Stimulated activated CD4-positive, alpha-beta T cell treated with anti-CD3 and anti-CD28 coated beads, Interleukin-12 subunit alpha, Interleukin-12 subunit beta, amount 100 ng/mL, for 24 hours (primary cell): ENCODE data around the gene SUSD3.
"Not testable (repeated sequence)": the region's sequence is repeated elsewhere in the genome, so short reads cannot be mapped to it uniquely, and the experiment has no call there.

Source experiments
- DNase-seq, 2 experiments: peaks; one replicate each; pipeline ENCODE4 v3.0.0-alpha.2; 2020; ENCODE audit warnings: low read depth in 2 of 2

SUSD3 gene

DNA sequence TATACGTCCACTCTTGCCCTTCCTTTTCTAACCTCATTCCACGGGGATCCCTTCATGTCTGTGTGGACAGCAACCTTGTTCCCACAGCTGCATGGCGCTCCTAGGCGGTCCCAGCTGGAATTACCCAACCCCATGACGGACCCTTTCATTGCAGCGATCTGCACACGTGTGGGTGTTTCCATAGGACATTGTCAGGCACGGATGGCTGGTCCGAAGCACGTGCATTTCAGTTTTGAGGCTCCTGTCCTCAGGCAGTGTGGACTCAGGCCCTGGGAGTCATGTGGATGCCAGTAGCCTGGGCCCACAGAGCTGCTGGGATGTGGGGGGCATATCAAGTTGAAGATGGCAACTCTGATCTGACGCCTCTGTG is 52.5 kb downstream of the SUSD3 start:
- no peak for DNase-seq

DNA sequence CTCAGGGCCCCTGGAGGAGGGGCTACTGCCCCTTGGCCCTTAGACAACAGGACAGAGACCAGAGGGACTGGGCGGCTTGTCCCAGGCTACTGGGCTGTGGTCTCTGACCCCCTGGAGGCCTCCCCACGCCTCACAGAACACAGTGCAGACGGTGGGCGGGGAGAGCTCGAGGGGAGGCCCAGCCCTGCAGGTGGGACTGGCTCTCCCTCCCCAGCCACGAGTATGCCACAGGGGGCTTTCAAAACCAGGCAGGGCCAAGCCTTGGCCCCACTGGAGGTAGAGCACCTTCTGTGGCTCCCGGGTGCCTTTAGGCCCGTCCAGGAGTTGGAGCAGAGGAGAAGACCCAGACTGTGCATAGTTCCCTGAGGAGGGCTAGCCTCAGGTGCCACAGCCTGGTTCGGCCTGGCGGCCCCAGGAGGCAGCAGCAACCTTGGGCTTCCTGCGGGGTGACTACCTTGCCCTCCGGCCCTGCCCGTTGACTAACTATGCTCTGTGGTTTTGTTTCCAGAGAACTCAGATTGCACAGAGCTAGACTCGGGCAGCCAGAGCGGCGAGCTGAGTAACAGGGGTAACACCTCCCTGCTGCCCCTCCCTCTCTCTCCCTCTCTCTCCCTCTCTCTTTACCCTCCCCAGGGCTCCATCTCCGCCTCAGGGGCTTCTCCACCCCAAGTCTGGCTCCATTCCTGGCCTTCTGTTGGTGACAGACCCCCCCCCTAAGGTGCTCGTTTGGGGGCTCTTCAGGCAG is 53.0 kb downstream of the SUSD3 start:
- DNase-seq, result no peak

DNA sequence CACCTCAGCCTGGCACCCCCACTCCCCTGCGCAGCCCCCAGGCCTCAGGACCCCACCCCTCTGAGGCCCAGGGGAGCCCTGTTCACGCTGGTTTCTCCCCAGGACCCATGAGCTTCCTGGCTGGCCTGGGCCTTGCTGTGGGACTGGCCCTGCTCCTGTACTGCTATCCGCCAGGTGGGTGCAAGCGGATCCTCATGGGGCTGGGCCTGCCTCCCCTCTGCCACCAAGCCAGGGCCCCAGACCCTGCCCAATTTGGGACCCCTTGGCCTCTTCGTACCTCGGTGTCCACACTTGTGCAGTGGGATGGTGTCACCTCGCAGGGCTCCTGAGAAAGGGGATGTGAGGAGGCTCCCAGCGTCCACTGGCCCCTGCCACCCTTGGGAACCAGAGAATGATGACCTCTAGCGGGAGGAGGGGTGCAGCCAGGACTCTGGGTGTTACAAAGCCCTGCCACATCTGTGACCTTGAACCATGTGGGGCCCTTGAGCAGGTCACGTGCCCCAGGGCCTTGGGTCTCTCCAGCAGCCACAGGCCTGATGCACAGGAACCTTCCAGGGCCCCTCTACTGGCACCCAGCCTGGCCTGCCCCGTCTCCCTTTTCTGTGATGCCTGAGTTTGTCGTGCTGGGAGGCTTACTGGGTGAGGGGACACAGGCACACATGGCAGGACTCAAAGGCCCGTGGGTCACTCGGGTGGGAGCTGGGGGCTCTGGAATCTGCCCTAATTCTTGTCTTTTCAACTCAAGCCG is 53.8 kb downstream of the SUSD3 start:
- DNase-seq, result no peak

DNA sequence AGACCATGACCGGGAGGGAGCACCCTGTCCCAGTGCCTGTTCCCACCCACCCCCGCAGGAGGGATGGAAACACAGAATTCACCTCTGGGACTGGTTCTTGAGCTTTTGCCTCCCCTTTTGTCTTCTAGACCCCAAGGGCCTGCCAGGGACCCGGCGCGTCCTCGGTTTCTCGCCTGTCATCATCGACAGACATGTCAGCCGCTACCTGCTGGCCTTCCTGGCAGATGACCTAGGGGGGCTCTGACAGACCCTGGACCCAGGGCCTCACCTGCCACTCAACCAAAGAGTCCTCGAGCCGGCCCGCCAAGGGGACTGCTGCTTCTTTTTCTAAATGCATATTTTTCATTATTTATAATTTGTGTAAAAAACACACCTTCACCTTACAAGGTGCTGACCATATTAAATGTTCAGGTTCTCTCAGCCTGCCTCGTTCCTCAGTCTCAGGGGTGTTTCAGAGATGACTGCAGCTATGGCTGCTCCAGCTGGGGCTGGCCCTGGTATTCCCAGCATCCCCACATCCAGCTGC is 54.4 kb downstream of the SUSD3 start:
- no peak for DNase-seq

DNA sequence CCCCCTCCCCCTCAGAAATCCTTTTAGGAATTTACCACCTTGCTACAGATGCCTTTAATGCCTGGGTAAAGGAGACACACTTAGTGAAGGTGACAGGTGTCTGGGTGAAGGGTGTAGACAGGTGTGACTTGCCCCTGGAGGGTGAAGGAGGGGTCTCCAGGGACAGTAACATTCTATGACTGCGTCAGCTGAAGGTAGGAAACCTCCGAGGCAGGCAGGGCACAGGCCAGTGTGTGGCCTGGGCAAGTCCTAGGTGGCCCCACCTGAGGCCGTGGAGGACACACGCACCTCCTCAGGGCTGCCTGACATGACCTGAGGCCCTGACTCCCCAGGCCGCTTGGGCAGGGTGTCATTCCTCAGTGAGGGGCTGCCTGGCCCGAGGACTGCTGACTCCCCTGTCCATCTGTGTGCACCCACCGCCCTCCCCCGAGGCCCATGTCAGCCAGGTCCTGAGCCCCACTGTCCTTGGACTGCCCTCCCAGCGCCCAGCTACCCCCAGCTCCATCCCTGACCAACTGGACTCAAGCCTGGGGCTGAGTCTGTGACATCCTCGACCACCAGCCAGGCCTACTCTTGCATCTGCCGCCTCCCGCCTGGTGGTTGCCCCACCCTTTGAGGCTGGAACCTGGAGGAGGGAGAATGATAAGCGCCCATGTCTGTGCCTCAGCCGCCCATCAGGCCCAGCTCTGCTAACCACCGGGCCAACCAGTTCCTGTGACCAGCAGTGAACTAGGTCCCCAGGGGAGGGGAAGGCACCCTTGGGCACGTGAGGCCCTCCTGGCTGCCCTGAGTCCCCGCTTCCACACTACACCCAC is 55.9 kb downstream of the SUSD3 start:
- DNase-seq, result no peak

DNA sequence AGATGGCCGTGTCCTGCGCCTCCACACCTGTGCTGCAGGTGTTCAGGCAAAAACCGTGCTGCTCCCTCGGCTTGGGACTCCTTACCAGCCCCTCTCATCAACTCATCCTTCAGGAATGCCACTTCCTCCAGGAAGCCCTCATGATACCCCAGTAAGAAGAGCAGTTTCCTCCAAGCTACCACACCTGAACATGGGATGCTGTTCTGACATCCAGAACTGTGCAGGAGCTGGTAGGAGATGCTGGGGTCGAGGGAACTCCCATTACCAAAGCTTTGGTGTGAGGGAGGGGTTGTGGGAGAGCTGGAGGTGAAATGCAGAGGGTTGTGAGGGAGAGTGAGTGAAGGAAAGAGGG is 56.5 kb downstream of the SUSD3 start:
- DNase-seq, result no peak

DNA sequence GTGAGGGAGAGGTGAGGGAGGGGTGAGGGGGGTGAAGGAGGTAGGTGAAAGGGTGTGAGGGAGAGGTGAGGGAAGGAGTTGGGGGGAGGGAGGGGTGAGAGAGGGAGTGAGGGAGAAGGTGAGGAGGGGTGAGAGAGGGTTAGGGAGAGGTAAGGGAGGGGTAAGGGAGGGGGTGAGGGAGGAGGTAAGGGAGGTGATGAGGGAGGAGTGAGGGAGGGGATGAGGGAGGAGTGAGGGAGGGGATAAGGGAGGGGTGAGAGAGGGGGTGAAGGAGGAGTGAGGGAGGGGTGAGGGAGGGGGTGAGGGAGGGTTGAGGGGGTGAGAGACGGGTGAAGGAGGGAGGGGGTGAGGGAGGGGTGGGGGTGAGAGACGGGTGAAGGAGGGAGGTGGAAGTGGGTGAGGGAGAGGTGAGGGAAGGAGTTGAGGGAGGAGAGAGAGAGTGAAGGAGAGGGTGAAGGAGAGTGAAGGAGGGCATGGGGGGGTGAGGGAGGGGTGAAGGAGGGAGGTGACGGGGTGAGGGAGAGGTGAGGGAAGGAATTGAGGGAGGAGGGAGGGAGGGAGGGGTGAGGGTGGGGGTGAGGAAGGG is 57.1 kb downstream of the SUSD3 start:
- DNase-seq, result no peak

DNA sequence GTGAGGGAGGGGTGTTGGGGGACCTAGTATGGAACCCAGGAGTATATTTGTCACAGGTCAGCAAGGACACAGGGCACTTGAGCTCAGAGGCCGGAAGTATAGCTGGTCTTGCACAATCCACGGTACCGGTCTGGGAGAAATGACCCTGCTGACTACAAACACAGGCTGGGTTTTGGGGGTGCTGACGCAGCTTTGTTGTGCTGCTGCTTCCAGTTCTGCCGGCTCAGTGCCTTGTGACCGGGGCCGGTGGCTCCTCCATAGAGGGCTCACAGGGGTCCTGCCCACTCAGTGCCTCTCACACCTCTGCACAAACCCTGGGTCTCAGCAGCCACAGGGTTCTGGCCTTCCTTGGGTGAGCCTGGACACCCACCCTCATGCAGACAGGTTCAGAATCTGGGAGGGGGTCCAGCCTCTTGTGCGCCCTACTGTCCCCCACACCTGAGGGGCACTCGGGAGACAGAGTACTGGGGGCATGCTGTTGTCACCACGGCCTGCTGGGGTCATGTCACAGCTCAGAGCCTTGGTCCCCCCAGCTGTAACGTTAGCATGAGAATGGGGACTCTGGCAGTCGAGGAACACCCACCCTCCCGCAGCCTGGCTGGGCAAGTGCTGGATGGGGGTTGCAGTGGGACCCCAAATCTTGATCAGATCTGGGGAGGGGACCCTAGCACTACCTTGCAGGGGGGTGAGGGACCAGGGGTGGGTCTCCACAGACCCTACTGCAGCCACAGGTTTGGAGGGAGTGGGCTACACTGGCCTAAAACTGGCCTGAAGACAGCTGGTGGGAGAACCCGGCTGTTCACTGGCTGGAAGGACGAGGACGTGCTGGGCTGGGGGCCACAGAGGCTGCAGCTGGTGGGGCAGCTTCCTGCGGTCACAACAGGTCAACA is 57.8 kb downstream of the SUSD3 start:
- no peak for DNase-seq

DNA sequence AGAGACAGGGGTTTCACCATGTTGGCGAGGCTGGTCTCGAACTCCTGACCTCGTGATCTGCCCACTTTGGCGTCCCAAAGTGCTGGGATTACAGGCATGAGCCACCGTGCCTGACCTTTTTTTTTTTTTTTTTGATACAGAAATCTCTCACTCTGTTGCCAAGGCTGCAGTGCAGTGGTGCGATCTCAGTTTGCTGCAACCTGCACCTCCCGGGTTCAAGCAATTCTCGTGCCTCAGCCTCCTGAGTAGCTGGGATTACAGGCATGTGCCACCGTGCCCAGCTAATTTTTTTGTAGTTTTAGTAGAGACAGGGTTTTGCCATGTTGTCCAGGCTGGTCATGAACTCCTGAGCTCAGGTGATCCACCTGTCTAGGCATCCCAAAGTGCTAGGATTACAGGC is 59.0 kb downstream of the SUSD3 start:
- DNase-seq, result not testable (repeated sequence)

DNA sequence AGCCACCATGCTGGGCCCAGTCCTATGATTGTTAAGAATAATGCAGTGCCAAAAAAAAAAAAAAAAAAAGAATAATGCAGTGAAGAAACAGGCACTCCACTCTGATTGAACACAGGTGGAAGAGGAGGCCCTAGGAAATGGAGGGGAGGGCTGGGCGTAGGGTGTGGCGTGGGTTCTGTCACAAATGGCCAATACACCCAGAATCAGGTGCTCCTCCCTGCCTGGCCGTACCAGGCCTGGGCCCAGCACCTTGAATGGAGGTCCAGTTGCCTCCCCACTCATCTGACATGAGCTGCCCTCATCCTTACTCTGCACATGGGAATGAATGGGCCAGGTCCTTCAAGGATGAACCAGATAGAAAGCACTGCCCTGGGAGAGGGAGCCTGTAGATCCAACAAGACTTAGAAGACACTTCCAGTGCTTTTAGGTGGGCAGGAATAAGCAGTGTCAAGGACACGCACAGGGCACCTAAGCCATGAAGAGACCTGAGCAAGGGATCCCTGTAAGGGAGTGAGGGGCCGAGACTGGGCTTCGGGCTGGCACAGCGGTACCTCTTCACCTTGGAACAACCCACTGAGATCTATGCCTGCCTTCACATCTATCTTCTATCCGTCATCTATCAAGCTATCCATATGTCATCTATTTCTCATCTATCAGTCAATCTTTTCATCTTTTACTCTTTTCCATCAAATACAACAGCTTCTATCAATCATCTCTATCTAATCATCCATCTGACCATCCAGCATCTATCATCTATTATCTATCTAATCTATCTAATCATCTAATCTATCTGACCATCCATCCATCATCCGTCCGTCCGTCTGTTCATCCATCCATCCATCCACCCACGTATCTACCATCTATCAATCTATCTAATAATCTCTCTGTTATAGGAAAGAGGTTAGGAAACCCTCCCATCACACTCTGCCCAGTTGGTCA is 59.7 kb downstream of the SUSD3 start:
- no peak for DNase-seq

DNA sequence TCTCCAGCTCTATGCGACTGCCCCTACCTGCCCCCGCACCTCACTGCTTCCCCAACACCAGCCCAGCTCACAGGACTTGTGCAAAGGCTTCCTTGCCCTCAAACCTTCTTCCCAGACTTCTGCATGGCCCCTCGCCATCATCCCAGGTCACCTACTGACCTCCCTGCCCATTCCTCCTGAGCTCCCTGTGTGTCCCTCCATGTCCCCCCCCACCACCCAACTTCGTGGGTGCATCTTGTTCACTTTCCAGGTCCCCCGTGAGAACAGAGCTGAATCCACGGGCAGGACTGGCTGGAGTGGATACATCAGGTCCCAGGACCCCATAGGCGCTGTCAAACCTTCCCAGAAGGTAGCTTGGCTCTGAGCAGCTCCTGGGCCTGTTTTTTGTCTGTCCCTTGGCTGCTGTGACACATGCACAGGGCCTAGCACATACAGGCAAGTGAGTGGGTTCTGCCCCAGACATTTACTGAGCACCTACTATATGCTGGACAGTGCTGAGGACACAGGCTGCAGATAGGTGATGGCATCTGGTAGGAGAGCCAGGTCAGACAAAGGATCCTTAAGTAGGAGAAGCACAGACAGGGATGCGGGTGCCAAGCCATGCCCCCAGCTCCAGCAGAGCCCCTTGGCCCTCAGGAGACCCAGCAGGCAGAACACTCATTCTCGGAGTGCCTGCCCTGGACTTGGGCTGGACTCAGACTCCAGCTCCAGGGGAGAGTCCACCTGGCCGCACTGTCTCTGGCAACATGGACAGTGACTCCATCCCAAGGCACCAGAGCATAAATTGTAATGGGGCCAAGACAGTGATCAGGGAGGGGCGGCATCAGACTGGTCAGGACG is 60.6 kb downstream of the SUSD3 start:
- DNase-seq, result no peak

DNA sequence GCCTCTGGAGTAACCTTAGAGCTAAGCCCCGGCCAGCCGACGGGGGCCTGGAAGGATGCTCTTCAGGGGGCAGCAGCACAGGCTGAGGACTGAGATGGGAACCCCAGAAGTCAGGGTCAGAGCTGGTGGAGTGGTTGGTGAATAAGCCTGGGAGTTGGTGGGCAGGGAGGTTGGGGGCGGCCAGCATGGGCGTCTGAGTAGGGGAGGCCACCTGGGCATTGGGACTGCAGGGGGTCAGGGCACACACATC is 61.1 kb downstream of the SUSD3 start:
- no peak for DNase-seq

DNA sequence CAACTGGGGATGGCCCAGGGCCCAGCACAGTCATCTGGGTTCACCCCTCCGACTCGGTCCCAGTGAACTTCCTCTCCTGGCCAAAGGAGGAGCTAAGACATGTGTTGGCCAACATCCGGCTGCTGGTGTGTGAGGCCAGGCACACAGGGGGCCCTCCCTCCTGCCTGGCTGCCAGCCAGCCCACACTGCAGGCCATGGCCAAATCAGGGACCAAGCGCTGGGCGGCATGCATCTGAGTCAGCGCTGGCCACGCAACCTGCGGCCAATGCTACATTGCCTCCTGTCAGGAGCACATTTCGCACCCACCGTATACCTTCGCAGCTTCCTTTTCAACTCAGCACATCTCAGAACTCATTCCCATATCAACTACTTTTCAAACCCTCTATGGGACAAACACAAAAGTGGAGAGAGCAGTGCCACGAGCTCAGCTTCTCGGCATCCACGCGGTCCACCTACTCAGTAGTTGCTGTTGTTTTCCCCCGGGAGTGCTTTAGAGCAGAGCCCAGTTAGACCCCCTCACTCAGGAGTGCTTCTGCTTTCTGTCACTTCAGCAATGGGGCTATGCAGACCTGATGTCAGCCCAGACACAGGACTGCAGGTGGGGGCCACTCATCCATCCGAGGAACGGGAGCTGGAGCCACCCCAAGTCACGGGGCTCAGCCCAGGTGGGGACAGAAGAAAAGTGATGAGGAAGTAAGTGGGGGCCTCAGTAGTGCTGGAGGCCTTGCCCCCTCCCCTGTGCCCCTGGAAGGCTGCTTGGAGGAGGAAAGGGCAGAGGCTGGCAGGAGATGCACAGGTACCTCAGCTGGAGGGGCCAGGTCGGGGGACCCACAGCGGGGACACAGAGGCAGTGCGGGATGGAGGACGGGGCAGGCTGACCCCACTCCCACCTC is 61.7 kb downstream of the SUSD3 start:
- DNase-seq, result no peak

DNA sequence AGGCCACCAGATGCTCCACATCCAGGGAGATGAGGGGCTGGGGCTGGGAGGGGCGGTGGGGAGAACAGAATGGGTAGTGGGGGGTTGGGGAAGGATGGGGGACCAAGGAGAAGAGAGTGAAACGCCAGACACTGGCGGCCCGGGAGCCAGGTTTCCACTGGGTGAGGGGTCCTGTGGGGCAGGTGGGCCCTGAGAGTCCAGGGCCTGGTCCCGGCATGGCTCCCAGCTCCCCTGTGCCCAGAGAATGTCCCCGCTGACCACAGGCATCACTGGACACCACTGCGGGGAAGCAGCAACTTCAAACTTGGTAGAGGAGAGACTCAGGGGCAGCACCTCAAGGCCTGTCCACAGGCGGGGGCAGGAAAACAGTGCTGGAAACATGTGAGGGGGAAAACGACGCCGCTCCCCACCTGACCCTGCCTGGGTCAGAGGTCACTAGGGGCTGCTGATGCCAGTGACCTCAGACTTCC is 62.4 kb downstream of the SUSD3 start:
- DNase-seq, result no peak

DNA sequence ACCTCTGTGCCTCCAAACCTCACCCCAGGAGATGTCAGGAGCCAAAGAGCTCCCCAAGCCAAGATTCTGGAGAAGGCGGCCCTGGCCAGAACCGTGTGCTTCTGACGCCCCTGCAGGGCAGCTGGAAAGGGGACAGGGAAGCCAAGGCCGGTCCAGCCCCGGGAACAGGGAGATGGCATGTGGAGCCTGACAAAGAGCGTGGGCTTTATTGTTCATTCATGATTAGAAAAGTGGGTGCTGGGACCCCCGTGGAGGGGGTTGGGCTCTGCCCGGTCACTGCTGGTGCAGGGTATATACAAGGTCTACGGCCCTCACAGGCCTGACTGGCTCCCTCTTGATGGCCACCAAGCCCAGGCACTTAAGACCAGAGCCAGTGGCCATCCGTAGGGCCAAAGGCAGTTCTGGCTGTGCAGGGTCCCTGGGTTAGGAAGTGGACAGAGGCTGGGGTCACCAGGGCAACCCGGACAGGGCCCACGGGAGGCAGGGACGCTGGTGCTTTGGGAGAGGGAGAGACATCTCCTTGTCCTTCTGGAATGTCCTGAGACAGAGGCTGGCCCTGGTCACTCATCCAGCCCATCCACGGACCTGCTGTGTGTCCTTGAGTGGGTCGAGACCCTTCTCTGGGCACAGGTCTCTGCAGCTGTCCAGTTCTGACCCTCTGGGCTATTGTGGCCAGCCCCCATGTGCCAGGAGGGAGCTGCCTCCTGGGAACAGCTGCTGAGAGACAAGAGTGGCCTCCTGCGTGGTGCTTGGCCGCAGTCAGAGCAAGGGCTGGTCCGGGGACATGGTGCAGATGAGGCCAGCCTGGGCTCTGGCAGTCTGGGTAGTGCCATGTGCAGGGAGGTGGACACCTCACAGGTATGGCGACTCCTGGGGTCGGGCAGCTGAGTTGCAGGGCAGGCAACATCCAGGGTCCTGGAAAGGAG is 63.1 kb downstream of the SUSD3 start:
- no peak for DNase-seq

DNA sequence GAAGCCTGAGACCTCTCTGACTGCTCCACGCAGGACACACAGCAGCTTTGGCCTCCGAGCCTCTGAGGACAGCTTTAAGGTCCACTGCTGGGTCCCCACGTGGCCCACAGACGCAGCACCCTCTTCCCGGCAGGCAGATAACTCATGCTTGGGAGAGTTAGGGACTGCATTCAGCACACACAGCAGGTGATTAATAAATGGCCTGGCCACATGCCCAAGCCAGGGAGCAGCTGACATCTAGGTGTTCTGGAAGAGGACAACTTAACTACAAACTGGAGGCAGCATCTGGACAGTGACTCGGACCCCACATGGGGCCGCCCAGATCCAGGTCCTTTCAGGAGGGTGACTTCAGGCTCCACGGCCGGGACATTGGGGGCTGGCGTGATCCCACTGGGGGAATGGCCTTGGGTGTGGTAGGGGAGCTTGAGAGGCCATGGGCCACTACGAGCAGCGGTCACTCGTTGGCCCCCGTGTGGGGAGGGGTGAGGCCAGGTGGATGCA is 64.3 kb downstream of the SUSD3 start:
- DNase-seq, result no peak
